H9 (cell line): ENCODE measurements around the gene DGKH. TPM values are rescaled to one million over a fixed set of nuclear protein-coding genes. Genes with fewer than 3 reads are reported as not detected.
A peak's percentile ranks its signal among the peaks of the same experiment; 100 is the strongest.

Experiments used
- DNase-seq: peaks from one replicate; pipeline ENCODE4 v3.0.0-alpha.2; 2017
- H2AFZ ChIP-seq: one replicate; pipeline ENCODE4 v1.6.1; 2013; ENCODE audit warnings: mild to moderate bottlenecking, low read length, control low read depth, moderate library complexity
- H2AK5ac ChIP-seq: 2 replicates; pipeline ENCODE4 v1.6.1; 2013; ENCODE audit warnings: low read length, control low read depth, mixed read lengths; ENCODE audit not compliant: insufficient read length
- H2BK120ac ChIP-seq: one replicate; pipeline ENCODE4 v1.6.1; 2013; ENCODE audit warnings: low read depth, mild to moderate bottlenecking, low read length, control low read depth, inconsistent platforms; ENCODE audit not compliant: poor library complexity, severe bottlenecking
- H2BK12ac ChIP-seq: 2 replicates; pipeline ENCODE4 v1.6.1; 2013; ENCODE audit warnings: low read length, control low read depth, mixed read lengths, low read depth; ENCODE audit not compliant: insufficient read length
- H2BK15ac ChIP-seq: 2 replicates; pipeline ENCODE4 v1.6.1; 2013; ENCODE audit warnings: low read depth, low read length, control low read depth
- H2BK20ac ChIP-seq: one replicate; pipeline ENCODE4 v1.6.1; 2013; ENCODE audit warnings: low read depth, mild to moderate bottlenecking, low read length, control low read depth, inconsistent platforms; ENCODE audit not compliant: poor library complexity, severe bottlenecking
- H2BK5ac ChIP-seq: 2 replicates; pipeline ENCODE4 v1.6.1; 2013; ENCODE audit warnings: low read length, control low read depth, mixed read lengths; ENCODE audit not compliant: insufficient read length
- H3K14ac ChIP-seq: 2 replicates; pipeline ENCODE4 v1.6.1; 2013; ENCODE audit warnings: low read length, control low read depth; ENCODE audit not compliant: insufficient read depth
- H3K18ac ChIP-seq: 2 replicates; pipeline ENCODE4 v1.6.1; 2013; ENCODE audit warnings: low read depth, mild to moderate bottlenecking, mixed read lengths, low read length, control low read depth; ENCODE audit not compliant: insufficient read length
- H3K23ac ChIP-seq: 2 replicates; pipeline ENCODE4 v1.6.1; 2013; ENCODE audit warnings: low read length, control low read depth, mixed read lengths, low read depth; ENCODE audit not compliant: insufficient read length
- H3K23me2 ChIP-seq: 2 replicates; pipeline ENCODE4 v1.6.1; 2013; ENCODE audit warnings: low read depth, mild to moderate bottlenecking, mixed read lengths, low read length, control low read depth; ENCODE audit not compliant: insufficient read length, poor library complexity, severe bottlenecking
- H3K27ac ChIP-seq: 2 replicates; pipeline ENCODE4 v1.5.1; 2013; ENCODE audit warnings: low read length, control low read depth, mixed read lengths, low read depth; ENCODE audit not compliant: insufficient read length
- H3K27me3 ChIP-seq: 2 replicates; pipeline ENCODE4 v1.6.1; 2013; ENCODE audit warnings: low read length, control low read depth, inconsistent platforms; ENCODE audit not compliant: insufficient read depth
- H3K4ac ChIP-seq: 2 replicates; pipeline ENCODE4 v1.6.1; 2013; ENCODE audit warnings: low read depth, mild to moderate bottlenecking, control low read depth, inconsistent platforms, low read length, moderate library complexity
- H3K4me1 ChIP-seq: 2 replicates; pipeline ENCODE4 v1.6.1; 2013; ENCODE audit warnings: low read length, control low read depth, inconsistent platforms; ENCODE audit not compliant: insufficient read depth
- H3K4me2 ChIP-seq: 2 replicates; pipeline ENCODE4 v1.6.1; 2013; ENCODE audit warnings: low read length, control low read depth, mixed read lengths; ENCODE audit not compliant: insufficient read length, insufficient read depth
- H3K56ac ChIP-seq: 2 replicates; pipeline ENCODE4 v1.6.1; 2013; ENCODE audit warnings: low read depth, mild to moderate bottlenecking, mixed read lengths, low read length, control low read depth; ENCODE audit not compliant: insufficient read length
- H3K79me1 ChIP-seq: 2 replicates; pipeline ENCODE4 v1.6.1; 2013; ENCODE audit warnings: low read depth, mild to moderate bottlenecking, moderate library complexity, low read length, control low read depth, inconsistent platforms; ENCODE audit not compliant: insufficient read depth, poor library complexity, severe bottlenecking
- H3K79me2 ChIP-seq: 2 replicates; pipeline ENCODE4 v1.6.1; 2013; ENCODE audit warnings: low read length, control low read depth, inconsistent platforms; ENCODE audit not compliant: insufficient read depth
- H3K9ac ChIP-seq: 2 replicates; pipeline ENCODE4 v1.6.1; 2013; ENCODE audit warnings: low read length, control low read depth, mixed read lengths; ENCODE audit not compliant: insufficient read length; ENCODE audit errors: extremely low read depth
- H3K9me3 ChIP-seq: one replicate; pipeline ENCODE4 v1.6.1; 2013; ENCODE audit warnings: low read depth, low read length, inconsistent platforms; ENCODE audit not compliant: control insufficient read depth
- H3T11ph ChIP-seq: one replicate; pipeline ENCODE4 v1.6.1; 2013; ENCODE audit warnings: mild to moderate bottlenecking, low read length, control low read depth, inconsistent platforms
- H4K20me1 ChIP-seq: one replicate; pipeline ENCODE4 v1.6.1; 2013; ENCODE audit not compliant: control insufficient read depth, insufficient read length, insufficient read depth
- H4K5ac ChIP-seq: 2 replicates; pipeline ENCODE4 v1.6.1; 2013; ENCODE audit warnings: low read depth, mild to moderate bottlenecking, mixed read lengths, low read length, control low read depth; ENCODE audit not compliant: insufficient read length
- H4K8ac ChIP-seq: replicated peaks from 2 replicates; pipeline ENCODE4 v1.6.1; 2013; ENCODE audit warnings: low read length, control low read depth, mixed read lengths, low read depth; ENCODE audit not compliant: insufficient read length
- H4K91ac ChIP-seq: 2 replicates; pipeline ENCODE4 v1.6.1; 2013; ENCODE audit warnings: low read depth, mild to moderate bottlenecking, moderate library complexity, mixed read lengths, low read length, control low read depth; ENCODE audit not compliant: insufficient read length
- H3K27ac Mint-ChIP-seq, 3 experiments: 2 replicates in 2 of 3; 3 replicates in 1 of 3; pipeline ENCODE4 v1.8.0; 2020 to 2021; ENCODE audit warnings: mixed read lengths in 3 of 3, mild to moderate bottlenecking in 1 of 3, moderate library complexity in 1 of 3
- H3K27me3 Mint-ChIP-seq: 2 replicates; pipeline ENCODE4 v1.8.0; 2021; ENCODE audit warnings: low read depth, mild to moderate bottlenecking, moderate library complexity, mixed read lengths
- H3K36me3 Mint-ChIP-seq, 3 experiments: 2 replicates in 2 of 3; 3 replicates in 1 of 3; pipeline ENCODE4 v1.8.0; 2020 to 2021; ENCODE audit warnings: low read depth in 3 of 3, mixed read lengths in 3 of 3; ENCODE audit not compliant: insufficient read depth in 1 of 3
- H3K4me1 Mint-ChIP-seq, 2 experiments: 2 replicates each; pipeline ENCODE4 v1.8.0; 2020; ENCODE audit warnings: mixed read lengths in 2 of 2
- H3K4me3 Mint-ChIP-seq, 2 experiments: 2 replicates in 1 of 2; 3 replicates in 1 of 2; pipeline ENCODE4 v1.8.0; 2020 to 2021; ENCODE audit warnings: mild to moderate bottlenecking in 2 of 2, mixed read lengths in 2 of 2, moderate library complexity in 1 of 2
- H3K9me3 Mint-ChIP-seq, 2 experiments: 2 replicates in 1 of 2; 3 replicates in 1 of 2; pipeline ENCODE4 v1.8.0; 2020; ENCODE audit warnings: mild to moderate bottlenecking in 2 of 2, mixed read lengths in 2 of 2, moderate library complexity in 1 of 2
- CTCF ChIP-seq: fragments of 200-600 bp; sonication (generic); conservative IDR thresholded peaks from 3 replicates; pipeline ENCODE4 v1.8.0; 2021; ENCODE audit warnings: antibody characterized with exemption, mild to moderate bottlenecking
- WGBS: extraction: QIAGEN DNeasy Blood & Tissue Kit; methylation state at CpG from one replicate; pipeline ENCODE4 v1.1.7; 2013; ENCODE audit warnings: missing lambda C conversion rate, low lambda C conversion rate, mixed read lengths; ENCODE audit not compliant: insufficient read length; ENCODE audit errors: extremely low coverage; 5-methylcytosine and 5-hydroxymethylcytosine counted together
- total RNA-seq: library from RNA; stranded (reverse); gene quantifications from 2 replicates; pipeline ENCODE4 v1.2.1, GENCODE V29; 2021

The DGKH gene
- total RNA-seq, 1 experiment from 2014 or later, result 8.6 TPM

GRCh38 chr13:42272115-42272803 is 223.8 kb downstream of the DGKH start, which contains the start of gene AKAP11:
Gene AKAP11 (plus strand): TSS chr13:42272152. CDS start chr13:42286349, 14,197 bp downstream.
- Histone ChIP-seq H2BK12ac (no peak within 1 kb of the TSS), H2BK5ac (no peak within 1 kb of the TSS), H4K8ac (no peak within 1 kb of the TSS), H2AK5ac (no peak within 1 kb of the TSS), H4K91ac (no peak within 1 kb of the TSS), H3K23me2 (peaks cover 4% of the 10 kb centered on the region), H3K14ac (peak within 1 kb of the TSS; percentile 81), H3K27me3 (no peaks in the 10 kb centered on the region), H4K5ac (no peak within 1 kb of the TSS), H3K23ac (no peak within 1 kb of the TSS), H3T11ph (no peak within 1 kb of the TSS), H2AFZ (peak within 1 kb of the TSS; percentile 83), H3K4ac (no peak within 1 kb of the TSS), H3K56ac (no peak within 1 kb of the TSS), H3K79me1 (no peaks in the 10 kb centered on the region), H3K4me2 (peak within 1 kb of the TSS; percentile 69), H3K9me3 (no peaks in the 10 kb centered on the region), H4K20me1 (no peaks in the 10 kb centered on the region), H3K4me1 (peaks cover 3% of the 10 kb centered on the region; the same call in 1 of the 2 replicates), H2BK120ac (no peak within 1 kb of the TSS), H3K79me2 (peaks cover 6% of the 10 kb centered on the region; the same call in 1 of the 2 replicates), H2BK20ac (no peak within 1 kb of the TSS), H3K27ac (peak within 1 kb of the TSS; percentile 8), H3K18ac (peak within 1 kb of the TSS; percentile 76), H2BK15ac (no peak within 1 kb of the TSS), H3K9ac (peak within 1 kb of the TSS; percentile 67)
- DNase-seq, result no peak
- TF ChIP-seq CTCF, result no peak
- Mint-ChIP-seq H3K9me3 (peaks cover 18 to 22% of the 10 kb centered on the region in 2 experiments), H3K36me3 (peaks cover 8 to 19% (median 11%) of the 10 kb centered on the region in 3 experiments; a peak in 6 of 7 replicates), H3K4me3 (peak within 1 kb of the TSS; percentile 94 to 96), H3K27me3 (no peaks in the 10 kb centered on the region; the same call in none of the 2 replicates), H3K4me1 (peaks cover 37 to 39% of the 10 kb centered on the region in 2 experiments), H3K27ac (peak within 1 kb of the TSS; percentile 95 to 98 (median 95))
- WGBS, result no CpG with 5 or more reads among the region's 59 CpGs
